PFSK-1 (cell line): ENCODE results near the gene KDM6A.

Experiments used
- FOXP2 ChIP-seq: optimal IDR thresholded peaks from 2 replicates; pipeline ENCODE3; 2011; ENCODE audit warnings: borderline replicate concordance, control low read depth, inconsistent platforms; ENCODE audit not compliant: insufficient read depth; ENCODE audit errors: extremely low read length, extremely low read depth
- POLR2AphosphoS5 ChIP-seq: IDR thresholded peaks from 2 replicates; pipeline ENCODE4 v1.6.1; 2012; ENCODE audit warnings: low read depth, mild to moderate bottlenecking, control low read depth, low read length, moderate library complexity
- REST ChIP-seq, 2 experiments: IDR thresholded peaks; 2 replicates each; pipeline versions ENCODE4 v1.6.1 to v1.8.0; 2011 to 2012; ENCODE audit warnings: low read depth in 2 of 2, low read length in 2 of 2, control low read depth in 1 of 2, inconsistent platforms in 1 of 2, mild to moderate bottlenecking in 1 of 2, moderate library complexity in 1 of 2; ENCODE audit not compliant: insufficient read depth in 1 of 2
- SIN3A ChIP-seq: IDR thresholded peaks from 2 replicates; pipeline ENCODE4 v1.6.1; 2012; ENCODE audit warnings: mild to moderate bottlenecking, low read length, moderate library complexity, borderline replicate concordance; ENCODE audit not compliant: insufficient read depth
- TAF1 ChIP-seq: IDR thresholded peaks from 2 replicates; pipeline ENCODE4 v1.6.1; 2012; ENCODE audit warnings: low read length, control low read depth, borderline replicate concordance; ENCODE audit not compliant: insufficient read depth

Gene KDM6A

GRCh38 chrX:45134315-45134731 is 261.3 kb downstream of the KDM6A start:
- TF ChIP-seq POLR2AphosphoS5 (no peak), FOXP2 (no peak), SIN3A (no peak), REST (IDR thresholded peaks at IDR 0.05; ENCODE audit: insufficient read depth in 1 of 2, low read depth in 2 of 2, low read length in 2 of 2) (no peak), TAF1 (no peak)

GRCh38 chrX:45134775-45135174 is 261.8 kb downstream of the KDM6A start:
- TF ChIP-seq TAF1, result no peak
- TF ChIP-seq POLR2AphosphoS5, result no peak
- no peak for TF ChIP-seq REST (IDR thresholded peaks at IDR 0.05; ENCODE audit: insufficient read depth in 1 of 2, low read depth in 2 of 2, low read length in 2 of 2)
- TF ChIP-seq FOXP2, result no peak
- TF ChIP-seq SIN3A, result no peak

- TF ChIP-seq FOXP2, result no peak
- no peak for TF ChIP-seq REST (IDR thresholded peaks at IDR 0.05; ENCODE audit: insufficient read depth in 1 of 2, low read depth in 2 of 2, low read length in 2 of 2)
- TF ChIP-seq POLR2AphosphoS5, result no peak
- no peak for TF ChIP-seq SIN3A
- TF ChIP-seq TAF1, result no peak
Observed at GRCh38 chrX:45137531-45137930, 264.5 kb downstream of the KDM6A start.

- TF ChIP-seq TAF1 (no peak), FOXP2 (no peak)
Observed at GRCh38 chrX:45138525-45138924, 265.5 kb downstream of the KDM6A start.

GRCh38 chrX:45140812-45141211 is 267.8 kb downstream of the KDM6A start:
- TF ChIP-seq SIN3A, result no peak

- TF ChIP-seq REST (IDR thresholded peaks at IDR 0.05; ENCODE audit: insufficient read depth in 1 of 2, low read depth in 2 of 2, low read length in 2 of 2) (no peak), FOXP2 (no peak), TAF1 (no peak), SIN3A (no peak), POLR2AphosphoS5 (no peak)
Observed at GRCh38 chrX:45142185-45142584, 269.2 kb downstream of the KDM6A start.
